OCI-M2 (cell line): ENCODE data around the gene USH2A.

Source experiments
- DNase-seq: peaks from one replicate; lab custom pipeline; 2025; ENCODE audit not compliant: unreplicated experiment; lab: John Stamatoyannopoulos, UW

The USH2A gene

GRCh38 chr1:216303690-216304089 lies 119.6 kb downstream of the USH2A start:
- no peak for DNase-seq

- no peak for DNase-seq
These were observed 129.6 kb downstream of the USH2A start for GRCh38 chr1:216293683-216294082.

- no peak for DNase-seq
These were observed 133.2 kb downstream of the USH2A start for GRCh38 chr1:216290074-216290473.

GRCh38 chr1:216285052-216285451 lies 138.2 kb downstream of the USH2A start:
- DNase-seq, result no peak

- no peak for DNase-seq
These were observed 141.5 kb downstream of the USH2A start for GRCh38 chr1:216281757-216282156.

GRCh38 chr1:216270086-216270773 lies 153.0 kb downstream of the USH2A start:
- no peak for DNase-seq

GRCh38 chr1:216261631-216262030 lies 161.6 kb downstream of the USH2A start:
- no peak for DNase-seq

- DNase-seq, result no peak
These were observed 164.4 kb downstream of the USH2A start for GRCh38 chr1:216258856-216259255.

GRCh38 chr1:216258386-216258785 lies 164.9 kb downstream of the USH2A start:
- DNase-seq, result no peak

GRCh38 chr1:216250861-216251260 lies 172.4 kb downstream of the USH2A start:
- no peak for DNase-seq

- DNase-seq, result no peak
These were observed 174.6 kb downstream of the USH2A start for GRCh38 chr1:216248628-216249027.

GRCh38 chr1:216247937-216248336 lies 175.3 kb downstream of the USH2A start:
- no peak for DNase-seq

- DNase-seq, result no peak
These were observed 176.6 kb downstream of the USH2A start for GRCh38 chr1:216246577-216247203.

- DNase-seq, result no peak
These were observed 184.4 kb downstream of the USH2A start for GRCh38 chr1:216238844-216239243.

GRCh38 chr1:216237927-216238542 lies 185.2 kb downstream of the USH2A start:
- no peak for DNase-seq

GRCh38 chr1:216224233-216224632 lies 199.0 kb downstream of the USH2A start:
- no peak for DNase-seq

- DNase-seq, result no peak
These were observed 199.8 kb downstream of the USH2A start for GRCh38 chr1:216223486-216223885.

GRCh38 chr1:216222288-216222687 lies 201.0 kb downstream of the USH2A start:
- no peak for DNase-seq

- DNase-seq, result peak; percentile 9
These were observed 202.0 kb downstream of the USH2A start for GRCh38 chr1:216221260-216221700.

GRCh38 chr1:216216305-216216704 lies 206.9 kb downstream of the USH2A start:
- no peak for DNase-seq

- no peak for DNase-seq
These were observed 208.1 kb downstream of the USH2A start for GRCh38 chr1:216215169-216215568.

- DNase-seq, result no peak
These were observed 210.4 kb downstream of the USH2A start for GRCh38 chr1:216212826-216213225.
